ENCODE data around the gene C1QTNF8. TPM values are rescaled to one million over a fixed set of nuclear protein-coding genes. Genes with fewer than 3 reads are reported as not detected.

C1QTNF8 gene
- total and polyA plus RNA-seq, 2 of the 8 experiments (the other 6 are each of a cell fraction or from before 2014, with no cell fraction given) = not detected

DNA sequence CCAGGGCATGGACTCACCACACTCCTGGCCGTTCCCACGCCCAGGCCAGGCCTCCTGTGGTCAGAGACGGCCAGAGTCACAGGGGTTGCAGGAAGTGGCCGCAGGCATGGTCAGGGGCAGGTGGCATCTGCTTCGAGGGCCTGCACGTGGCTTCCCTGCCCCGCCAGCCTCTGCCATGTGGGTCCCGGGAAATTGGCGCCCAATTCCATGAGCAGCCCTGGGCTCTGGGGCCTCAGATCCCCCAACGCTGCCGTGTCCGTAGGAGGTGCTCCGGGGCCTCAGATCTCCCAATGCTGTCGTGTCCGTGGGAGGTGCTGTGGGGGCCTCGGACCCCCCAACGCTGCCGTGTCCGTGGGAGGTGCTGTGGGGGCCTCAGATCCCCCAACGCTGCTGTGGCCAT is 33.1 kb downstream of the C1QTNF8 start:
- Histone ChIP-seq H2BK120ac (replicated peaks; ENCODE audit: low read depth, low read length) (no peak overlapping the region), H3K79me2 (ENCODE audit: control insufficient read depth in 1 of 2, insufficient read depth in 2 of 2, low read length in 2 of 2) (no peaks in the 10 kb centered on the region), H3K56ac (replicated peaks; ENCODE audit: insufficient read length, low read depth, low read length) (no peak overlapping the region), H4K91ac (replicated peaks; ENCODE audit: insufficient read length, low read length) (no peak overlapping the region), H3K4me1 (replicated peaks in 1 of 4; ENCODE audit: control insufficient read depth in 3 of 4, insufficient read depth in 4 of 4, low read length in 3 of 4) (no peaks in the 10 kb centered on the region; a peak in 1 of 7 replicates), H3K4me2 (ENCODE audit: insufficient read depth in 1 of 2, low read depth in 2 of 2, low read length in 2 of 2) (no peak overlapping the region), H3K9me3 (ENCODE audit: insufficient read depth in 2 of 2, low read depth in 1 of 2, low read length in 1 of 2) (0 out of 4 replicates have a peak, but pooled peaks cover 0 to 6% of the 10 kb centered on the region in 2 experiments), H2BK20ac (ENCODE audit: low read length) (no peak overlapping the region), H4K8ac (ENCODE audit: extremely low read depth, insufficient read depth, low read length) (no peak overlapping the region; the same call in 1 of the 2 replicates), H3K79me1 (ENCODE audit: low read depth, low read length) (no peaks in the 10 kb centered on the region), H3K4ac (replicated peaks; ENCODE audit: insufficient read length, low read depth, low read length) (no peak overlapping the region), H4K20me1 (replicated peaks in 1 of 2; ENCODE audit: control insufficient read depth in 1 of 2, insufficient read depth in 2 of 2, low read length in 2 of 2) (no peaks in the 10 kb centered on the region), H3K14ac (ENCODE audit: insufficient read length) (no peak overlapping the region), H3K36me3 (ENCODE audit: control insufficient read depth in 2 of 4, insufficient read depth in 4 of 4, low read length in 3 of 4) (no peaks in the 10 kb centered on the region), H4K5ac (ENCODE audit: insufficient read length, low read depth, low read length) (no peak overlapping the region), H3K27me3 (replicated peaks in 1 of 4; ENCODE audit: control insufficient read depth in 3 of 4, extremely low read depth in 1 of 4, insufficient read depth in 3 of 4, low read length in 3 of 4) (no peaks in the 10 kb centered on the region), H3K23me2 (ENCODE audit: low read depth, low read length) (no peaks in the 10 kb centered on the region), H3K23ac (ENCODE audit: insufficient read length) (no peak overlapping the region), H3K9ac (replicated peaks in 1 of 4; ENCODE audit: extremely low read depth in 1 of 4, low read depth in 3 of 4, low read length in 3 of 4) (no peak overlapping the region), H2BK12ac (ENCODE audit: low read depth, low read length) (no peak overlapping the region), H2AK5ac (ENCODE audit: low read depth, low read length) (no peak overlapping the region), H3K4me3 (ENCODE audit: extremely low read depth in 1 of 4, insufficient read depth in 2 of 4, low read depth in 3 of 4, low read length in 4 of 4) (no peak overlapping the region), H2AFZ (ENCODE audit: low read length) (no peak overlapping the region), H3K27ac (ENCODE audit: low read depth, low read length) (no peak overlapping the region), H2BK15ac (ENCODE audit: low read length) (no peak overlapping the region), H3K18ac (ENCODE audit: extremely low read depth, low read length) (no peak overlapping the region), H2BK5ac (ENCODE audit: low read depth, low read length) (no peak overlapping the region)
- FAIRE-seq = no peak
- ChIA-PET CTCF (ENCODE audit: partially characterized antibody) (interaction anchor here (2.0 kb wide), 1 partner anchor 11 kb away, joined by 6 read pairs; no protein-coding TSS in a partner anchor), POLR2A (ENCODE audit: partially characterized antibody) (no interaction called here)
- TF ChIP-seq, protein P1, sequence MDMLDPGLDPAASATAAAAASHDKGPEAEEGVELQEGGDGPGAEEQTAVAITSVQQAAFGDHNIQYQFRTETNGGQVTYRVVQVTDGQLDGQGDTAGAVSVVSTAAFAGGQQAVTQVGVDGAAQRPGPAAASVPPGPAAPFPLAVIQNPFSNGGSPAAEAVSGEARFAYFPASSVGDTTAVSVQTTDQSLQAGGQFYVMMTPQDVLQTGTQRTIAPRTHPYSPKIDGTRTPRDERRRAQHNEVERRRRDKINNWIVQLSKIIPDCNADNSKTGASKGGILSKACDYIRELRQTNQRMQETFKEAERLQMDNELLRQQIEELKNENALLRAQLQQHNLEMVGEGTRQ (IDR thresholded peaks at IDR 0.05; ENCODE audit: low read length) = no peak
- TF ChIP-seq EP300 (IDR thresholded peaks at IDR 0.05; ENCODE audit: borderline replicate concordance in 1 of 2, low read depth in 2 of 2, low read length in 2 of 2) (no peak), TAF7 (optimal IDR thresholded peaks at IDR 0.05; ENCODE audit: borderline replicate concordance, low read depth, low read length) (no peak), YY1 (IDR thresholded peaks at IDR 0.05; ENCODE audit: low read depth, low read length) (no peak), RFX5 (IDR thresholded peaks at IDR 0.05; ENCODE audit: borderline replicate concordance, low read depth, low read length) (no peak), FOSL1 (IDR thresholded peaks at IDR 0.05; ENCODE audit: insufficient read depth, low read depth, low read length) (no peak), SUZ12 (IDR thresholded peaks at IDR 0.05; ENCODE audit: low read length) (no peak), SP4 (IDR thresholded peaks at IDR 0.05; ENCODE audit: low read length) (no peak), BRCA1 (IDR thresholded peaks at IDR 0.05; ENCODE audit: low read depth, low read length) (no peak), CHD2 (IDR thresholded peaks at IDR 0.05; ENCODE audit: low read length) (no peak), HDAC2 (IDR thresholded peaks at IDR 0.05; ENCODE audit: borderline replicate concordance in 1 of 2, low read depth in 2 of 2, low read length in 2 of 2) (no peak), POU5F1 (IDR thresholded peaks at IDR 0.05; ENCODE audit: low read depth, low read length) (no peak), TAF1 (IDR thresholded peaks at IDR 0.05; ENCODE audit: low read depth, low read length) (no peak), RXRA (IDR thresholded peaks at IDR 0.05; ENCODE audit: insufficient read depth, low read depth, low read length) (no peak)
- 93% methylated on average over 14 of the region's 20 CpGs; no CpG with 5 or more reads in 1 of the 2 experiments for WGBS, 2 experiments (ENCODE audit: extremely low coverage in 1 of 2, insufficient coverage in 1 of 2, insufficient read length in 1 of 2, insufficient replicate concordance in 2 of 2, low coverage in 1 of 2, low lambda C conversion rate in 2 of 2, missing lambda C conversion rate in 1 of 2)
- no peak for DNase-seq (ENCODE audit: low read depth in 1 of 2, low spot score in 2 of 2)

Data from H1 (cell line).